Measurements from ENCODE around the gene CHMP4A. TPM values are rescaled to one million over a fixed set of nuclear protein-coding genes. Genes with fewer than 3 reads are reported as not detected.

CHMP4A gene
- total and polyA plus RNA-seq, 2 of the 13 experiments (the other 11 are each of a cell fraction or from before 2014, with no cell fraction given) = 83.6 to 113 TPM

GRCh38 chr14:24231263-24232120 lies 18.2 kb upstream of the CHMP4A start (continued):
- TF ChIP-seq ZSCAN31 (CRISPR knock-in tag; IDR thresholded peaks at IDR 0.05; ENCODE audit: low read depth) (no peak), ZNF180 (CRISPR knock-in tag; IDR thresholded peaks at IDR 0.05; ENCODE audit: borderline replicate concordance, low read depth) (no peak; the same call in 1 of the 2 replicates), ARID3A (IDR thresholded peaks at IDR 0.05; ENCODE audit: low read depth, low read length) (no peak), ZNF138 (CRISPR knock-in tag; IDR thresholded peaks at IDR 0.05; ENCODE audit: low read depth) (no peak), ZNF18 (CRISPR knock-in tag; IDR thresholded peaks at IDR 0.05; ENCODE audit: insufficient replicate concordance) (no peak), ZNF891 (CRISPR knock-in tag; IDR thresholded peaks at IDR 0.05) (peak; percentile 77), SMYD3 (CRISPR knock-in tag; IDR thresholded peaks at IDR 0.05) (peak; percentile 30; the same call in 1 of the 2 replicates), SIX1 (CRISPR knock-in tag; IDR thresholded peaks at IDR 0.05; ENCODE audit: borderline replicate concordance) (no peak), ZBED4 (CRISPR knock-in tag; IDR thresholded peaks at IDR 0.05; ENCODE audit: borderline replicate concordance) (peak; percentile 51; the same call in 1 of the 2 replicates), TSC22D2 (CRISPR knock-in tag; IDR thresholded peaks at IDR 0.05; ENCODE audit: borderline replicate concordance) (no peak; the same call in 1 of the 2 replicates), ZNF644 (CRISPR knock-in tag; IDR thresholded peaks at IDR 0.05; ENCODE audit: low read depth) (no peak), ZNF274 (CRISPR knock-in tag; IDR thresholded peaks at IDR 0.05) (peak; percentile 76; the same call in 1 of the 2 replicates), ZNF510 (CRISPR knock-in tag; IDR thresholded peaks at IDR 0.05; ENCODE audit: low read depth) (0 out of 2 replicates have a peak, but pooled peaks have one; percentile 68), NCOA5 (CRISPR knock-in tag; IDR thresholded peaks at IDR 0.05) (no peak), ZNF292 (CRISPR knock-in tag; IDR thresholded peaks at IDR 0.05; ENCODE audit: borderline replicate concordance, low read depth) (no peak), RELA (CRISPR knock-in tag; IDR thresholded peaks at IDR 0.05) (no peak), ZNF776 (CRISPR knock-in tag; IDR thresholded peaks at IDR 0.05) (no peak), FLYWCH1 (CRISPR knock-in tag; IDR thresholded peaks at IDR 0.05) (no peak), HMGXB4 (CRISPR knock-in tag; IDR thresholded peaks at IDR 0.05; ENCODE audit: borderline replicate concordance in 1 of 2, low read depth in 1 of 2) (peak in 1 of 2 experiments; percentile 0; a peak in 1 of 4 replicates)

Measured in HepG2 (cell line).